ENCODE data around the gene VIM. TPM values are rescaled to one million over a fixed set of nuclear protein-coding genes. Genes with fewer than 3 reads are reported as not detected.
A peak's percentile ranks its signal among the peaks of the same experiment; 100 is the strongest.

Gene VIM
- polyA plus RNA-seq, 2 donors = 70.1 to 174 TPM

DNA sequence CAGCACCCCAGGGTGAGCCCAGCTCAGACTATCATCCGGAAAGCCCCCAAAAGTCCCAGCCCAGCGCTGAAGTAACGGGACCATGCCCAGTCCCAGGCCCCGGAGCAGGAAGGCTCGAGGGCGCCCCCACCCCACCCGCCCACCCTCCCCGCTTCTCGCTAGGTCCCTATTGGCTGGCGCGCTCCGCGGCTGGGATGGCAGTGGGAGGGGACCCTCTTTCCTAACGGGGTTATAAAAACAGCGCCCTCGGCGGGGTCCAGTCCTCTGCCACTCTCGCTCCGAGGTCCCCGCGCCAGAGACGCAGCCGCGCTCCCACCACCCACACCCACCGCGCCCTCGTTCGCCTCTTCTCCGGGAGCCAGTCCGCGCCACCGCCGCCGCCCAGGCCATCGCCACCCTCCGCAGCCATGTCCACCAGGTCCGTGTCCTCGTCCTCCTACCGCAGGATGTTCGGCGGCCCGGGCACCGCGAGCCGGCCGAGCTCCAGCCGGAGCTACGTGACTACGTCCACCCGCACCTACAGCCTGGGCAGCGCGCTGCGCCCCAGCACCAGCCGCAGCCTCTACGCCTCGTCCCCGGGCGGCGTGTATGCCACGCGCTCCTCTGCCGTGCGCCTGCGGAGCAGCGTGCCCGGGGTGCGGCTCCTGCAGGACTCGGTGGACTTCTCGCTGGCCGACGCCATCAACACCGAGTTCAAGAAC lies 1.1 kb downstream of the VIM start:
- peaks cover 0 to 5% of the 10 kb centered on the region in 2 donors for H3K36me3 ChIP-seq (ENCODE audit: control insufficient read depth in 2 of 2, insufficient read depth in 2 of 2, low read length in 1 of 2)
- peaks cover 0 to 12% of the 10 kb centered on the region in 2 donors for H3K4me1 ChIP-seq (ENCODE audit: control insufficient read depth in 2 of 2, insufficient read depth in 2 of 2, low read length in 1 of 2)
- peaks cover 0 to 6% of the 10 kb centered on the region in 2 donors for H3K9me3 ChIP-seq (ENCODE audit: control insufficient read depth in 2 of 2, insufficient read depth in 1 of 2, low read depth in 1 of 2, low read length in 1 of 2)
- peak overlapping the region; percentile 90 to 97 for H3K27ac ChIP-seq (ENCODE audit: low read depth in 2 of 2, low read length in 1 of 2)
- peaks cover 0 to 3% of the 10 kb centered on the region in 2 donors for H3K27me3 ChIP-seq (ENCODE audit: control insufficient read depth in 1 of 2, insufficient read depth in 2 of 2, low read length in 2 of 2)
- H3K4me3 ChIP-seq (ENCODE audit: low read depth in 1 of 2, low read length in 2 of 2) = peak overlapping the region; percentile 50 to 96
- 1 to 2% methylated on average over 72 of the region's 72 CpGs for WGBS, 2 donors

DNA sequence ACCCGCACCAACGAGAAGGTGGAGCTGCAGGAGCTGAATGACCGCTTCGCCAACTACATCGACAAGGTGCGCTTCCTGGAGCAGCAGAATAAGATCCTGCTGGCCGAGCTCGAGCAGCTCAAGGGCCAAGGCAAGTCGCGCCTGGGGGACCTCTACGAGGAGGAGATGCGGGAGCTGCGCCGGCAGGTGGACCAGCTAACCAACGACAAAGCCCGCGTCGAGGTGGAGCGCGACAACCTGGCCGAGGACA lies 1.6 kb downstream of the VIM start:
- Histone ChIP-seq H3K9me3 (ENCODE audit: control insufficient read depth in 2 of 2, insufficient read depth in 1 of 2, low read depth in 1 of 2, low read length in 1 of 2) (peaks cover 0 to 6% of the 10 kb centered on the region in 2 donors), H3K4me3 (ENCODE audit: low read depth in 1 of 2, low read length in 2 of 2) (peak overlapping the region; percentile 50 to 96), H3K36me3 (ENCODE audit: control insufficient read depth in 2 of 2, insufficient read depth in 2 of 2, low read length in 1 of 2) (peaks cover 0 to 9% of the 10 kb centered on the region in 2 donors), H3K27me3 (ENCODE audit: control insufficient read depth in 1 of 2, insufficient read depth in 2 of 2, low read length in 2 of 2) (peaks cover 0 to 3% of the 10 kb centered on the region in 2 donors), H3K27ac (ENCODE audit: low read depth in 2 of 2, low read length in 1 of 2) (peak overlapping the region; percentile 90 to 97), H3K4me1 (ENCODE audit: control insufficient read depth in 2 of 2, insufficient read depth in 2 of 2, low read length in 1 of 2) (peaks cover 0 to 12% of the 10 kb centered on the region in 2 donors)
- 0 to 1% methylated on average over 21 of the region's 21 CpGs for WGBS, 2 donors

DNA sequence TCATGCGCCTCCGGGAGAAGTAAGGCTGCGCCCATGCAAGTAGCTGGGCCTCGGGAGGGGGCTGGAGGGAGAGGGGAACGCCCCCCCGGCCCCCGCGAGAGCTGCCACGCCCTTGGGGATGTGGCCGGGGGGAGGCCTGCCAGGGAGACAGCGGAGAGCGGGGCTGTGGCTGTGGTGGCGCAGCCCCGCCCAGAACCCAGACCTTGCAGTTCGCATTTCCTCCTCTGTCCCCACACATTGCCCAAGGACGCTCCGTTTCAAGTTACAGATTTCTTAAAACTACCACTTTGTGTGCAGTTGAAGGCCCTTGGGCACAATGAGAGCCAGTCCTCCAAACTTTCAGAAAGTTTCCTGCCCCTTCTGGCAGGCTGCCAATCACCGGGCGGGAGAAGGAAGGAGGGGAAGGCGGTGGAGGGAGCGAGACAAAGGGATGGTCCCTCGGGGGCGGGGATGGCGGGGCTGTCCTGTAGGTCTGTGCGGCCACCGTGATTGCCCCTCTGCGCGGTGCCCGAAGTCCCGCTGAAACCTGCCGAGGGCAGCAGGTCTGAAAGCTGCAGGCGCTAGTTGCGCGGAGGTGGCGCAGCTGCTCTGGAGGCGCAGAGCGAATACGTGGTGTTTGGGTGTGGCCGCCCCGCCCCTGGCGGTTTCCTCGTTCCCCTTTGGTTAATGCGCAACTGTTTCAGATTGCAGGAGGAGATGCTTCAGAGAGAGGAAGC lies 2.1 kb downstream of the VIM start:
- Histone ChIP-seq H3K36me3 (ENCODE audit: control insufficient read depth in 2 of 2, insufficient read depth in 2 of 2, low read length in 1 of 2) (peaks cover 0 to 9% of the 10 kb centered on the region in 2 donors), H3K27me3 (ENCODE audit: control insufficient read depth in 1 of 2, insufficient read depth in 2 of 2, low read length in 2 of 2) (peaks cover 0 to 3% of the 10 kb centered on the region in 2 donors), H3K9me3 (ENCODE audit: control insufficient read depth in 2 of 2, insufficient read depth in 1 of 2, low read depth in 1 of 2, low read length in 1 of 2) (peaks cover 0 to 6% of the 10 kb centered on the region in 2 donors), H3K4me1 (ENCODE audit: control insufficient read depth in 2 of 2, insufficient read depth in 2 of 2, low read length in 1 of 2) (peaks cover 0 to 12% of the 10 kb centered on the region in 2 donors), H3K4me3 (ENCODE audit: low read depth in 1 of 2, low read length in 2 of 2) (peak overlapping the region; percentile 50 to 96), H3K27ac (ENCODE audit: low read depth in 2 of 2, low read length in 1 of 2) (peak overlapping the region; percentile 90 to 97)
- WGBS, 2 donors = 0 to 1% methylated on average over 43 of the region's 43 CpGs

DNA sequence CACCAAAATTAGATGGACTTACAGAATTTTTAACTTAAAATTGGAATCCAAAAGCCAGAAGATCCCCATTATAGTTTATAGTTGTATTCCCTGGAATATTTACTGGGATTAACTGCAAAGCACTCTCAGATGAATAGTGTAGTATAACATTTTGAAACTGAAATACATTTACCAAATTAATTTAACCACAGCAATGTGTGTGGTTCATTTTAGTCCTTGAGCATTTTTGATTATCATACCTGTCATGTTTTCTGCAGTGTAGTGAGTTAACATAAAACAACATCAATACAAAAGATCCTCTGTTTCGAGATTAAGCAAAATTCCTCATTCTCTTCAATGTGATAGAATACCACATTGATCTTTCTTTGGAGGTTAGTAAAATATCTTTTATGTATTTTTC lies 3.7 kb downstream of the VIM start:
- Histone ChIP-seq H3K36me3 (ENCODE audit: control insufficient read depth in 2 of 2, insufficient read depth in 2 of 2, low read length in 1 of 2) (peaks cover 0 to 9% of the 10 kb centered on the region in 2 donors), H3K27ac (ENCODE audit: low read depth in 2 of 2, low read length in 1 of 2) (no peak overlapping the region), H3K9me3 (ENCODE audit: control insufficient read depth in 2 of 2, insufficient read depth in 1 of 2, low read depth in 1 of 2, low read length in 1 of 2) (peaks cover 0 to 6% of the 10 kb centered on the region in 2 donors), H3K4me1 (ENCODE audit: control insufficient read depth in 2 of 2, insufficient read depth in 2 of 2, low read length in 1 of 2) (peaks cover 0 to 12% of the 10 kb centered on the region in 2 donors), H3K27me3 (ENCODE audit: control insufficient read depth in 1 of 2, insufficient read depth in 2 of 2, low read length in 2 of 2) (peaks cover 0 to 3% of the 10 kb centered on the region in 2 donors), H3K4me3 (ENCODE audit: low read depth in 1 of 2, low read length in 2 of 2) (no peak overlapping the region)
- WGBS, 2 donors = 48 to 53% methylated on average over 1 of the region's 1 CpG

DNA sequence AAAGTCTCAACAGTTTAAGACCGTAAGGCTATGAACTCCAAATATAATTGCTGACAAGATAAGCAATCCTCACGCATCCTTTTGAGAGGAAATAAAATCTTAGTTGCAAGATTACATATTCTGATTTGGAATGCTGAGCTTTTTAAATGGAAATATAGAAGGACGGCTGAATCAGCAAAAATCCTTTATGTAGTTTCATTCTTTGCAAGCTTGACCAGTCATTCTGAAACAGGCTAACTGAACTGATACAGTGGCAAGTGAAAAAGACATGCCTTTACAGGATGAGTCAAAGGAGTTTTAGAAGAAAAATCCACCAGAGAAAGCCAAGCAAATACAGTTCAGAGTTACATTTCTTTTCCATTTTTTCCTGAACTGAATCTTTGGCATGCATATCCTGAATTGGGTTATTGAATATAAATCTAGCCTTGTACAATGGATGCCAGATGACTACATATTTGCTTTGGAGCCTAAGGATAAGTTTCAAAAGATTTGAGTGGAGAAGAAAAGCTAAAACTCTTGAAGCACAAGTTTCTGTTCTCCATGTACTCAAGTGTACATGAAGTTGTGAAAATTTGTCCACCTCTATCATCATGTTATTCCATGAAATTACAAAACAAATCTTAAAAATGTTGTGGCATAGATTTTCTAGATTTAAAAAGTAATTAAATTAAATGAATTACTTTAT lies 4.4 kb downstream of the VIM start:
- H3K27ac ChIP-seq (ENCODE audit: low read depth in 2 of 2, low read length in 1 of 2) = no peak overlapping the region
- peaks cover 0 to 6% of the 10 kb centered on the region in 2 donors for H3K9me3 ChIP-seq (ENCODE audit: control insufficient read depth in 2 of 2, insufficient read depth in 1 of 2, low read depth in 1 of 2, low read length in 1 of 2)
- no peak overlapping the region for H3K4me3 ChIP-seq (ENCODE audit: low read depth in 1 of 2, low read length in 2 of 2)
- H3K27me3 ChIP-seq (ENCODE audit: control insufficient read depth in 1 of 2, insufficient read depth in 2 of 2, low read length in 2 of 2) = peaks cover 0 to 3% of the 10 kb centered on the region in 2 donors
- WGBS, 2 donors = 30 to 33% methylated on average over 3 of the region's 3 CpGs
- H3K36me3 ChIP-seq (ENCODE audit: control insufficient read depth in 2 of 2, insufficient read depth in 2 of 2, low read length in 1 of 2) = peaks cover 0 to 9% of the 10 kb centered on the region in 2 donors
- H3K4me1 ChIP-seq (ENCODE audit: control insufficient read depth in 2 of 2, insufficient read depth in 2 of 2, low read length in 1 of 2) = peaks cover 0 to 10% of the 10 kb centered on the region in 2 donors

DNA sequence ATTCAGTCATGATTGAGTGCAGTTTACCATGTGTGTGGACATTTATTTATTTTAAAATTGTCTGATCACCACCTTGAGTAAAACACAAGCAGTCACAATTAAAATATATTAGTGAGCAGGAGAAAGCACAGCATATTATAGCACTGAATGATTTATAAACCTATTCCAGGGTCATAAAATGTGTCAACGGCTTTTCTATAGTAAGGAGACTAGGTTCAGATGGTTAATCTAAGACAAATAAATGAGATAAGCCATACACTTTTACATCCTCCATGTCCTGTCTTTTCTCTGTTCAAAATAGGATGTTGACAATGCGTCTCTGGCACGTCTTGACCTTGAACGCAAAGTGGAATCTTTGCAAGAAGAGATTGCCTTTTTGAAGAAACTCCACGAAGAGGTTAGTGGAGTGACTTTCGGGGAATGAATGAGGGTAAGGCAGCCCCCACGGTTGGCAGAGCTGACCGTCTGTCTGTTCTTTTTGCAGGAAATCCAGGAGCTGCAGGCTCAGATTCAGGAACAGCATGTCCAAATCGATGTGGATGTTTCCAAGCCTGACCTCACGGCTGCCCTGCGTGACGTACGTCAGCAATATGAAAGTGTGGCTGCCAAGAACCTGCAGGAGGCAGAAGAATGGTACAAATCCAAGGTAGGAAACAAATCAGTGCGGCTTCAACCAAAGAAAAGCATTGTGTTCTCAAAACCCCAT lies 5.4 kb downstream of the VIM start:
- no peak overlapping the region for H3K4me3 ChIP-seq (ENCODE audit: low read depth in 1 of 2, low read length in 2 of 2)
- H3K27me3 ChIP-seq (ENCODE audit: control insufficient read depth in 1 of 2, insufficient read depth in 2 of 2, low read length in 2 of 2) = peaks cover 0 to 3% of the 10 kb centered on the region in 2 donors
- H3K27ac ChIP-seq (ENCODE audit: low read depth in 2 of 2, low read length in 1 of 2) = no peak overlapping the region
- H3K4me1 ChIP-seq (ENCODE audit: control insufficient read depth in 2 of 2, insufficient read depth in 2 of 2, low read length in 1 of 2) = peaks cover 0 to 10% of the 10 kb centered on the region in 2 donors
- 64 to 67% methylated on average over 14 of the region's 14 CpGs for WGBS, 2 donors
- H3K36me3 ChIP-seq (ENCODE audit: control insufficient read depth in 2 of 2, insufficient read depth in 2 of 2, low read length in 1 of 2) = peaks cover 0 to 9% of the 10 kb centered on the region in 2 donors
- peaks cover 0 to 6% of the 10 kb centered on the region in 2 donors for H3K9me3 ChIP-seq (ENCODE audit: control insufficient read depth in 2 of 2, insufficient read depth in 1 of 2, low read depth in 1 of 2, low read length in 1 of 2)

DNA sequence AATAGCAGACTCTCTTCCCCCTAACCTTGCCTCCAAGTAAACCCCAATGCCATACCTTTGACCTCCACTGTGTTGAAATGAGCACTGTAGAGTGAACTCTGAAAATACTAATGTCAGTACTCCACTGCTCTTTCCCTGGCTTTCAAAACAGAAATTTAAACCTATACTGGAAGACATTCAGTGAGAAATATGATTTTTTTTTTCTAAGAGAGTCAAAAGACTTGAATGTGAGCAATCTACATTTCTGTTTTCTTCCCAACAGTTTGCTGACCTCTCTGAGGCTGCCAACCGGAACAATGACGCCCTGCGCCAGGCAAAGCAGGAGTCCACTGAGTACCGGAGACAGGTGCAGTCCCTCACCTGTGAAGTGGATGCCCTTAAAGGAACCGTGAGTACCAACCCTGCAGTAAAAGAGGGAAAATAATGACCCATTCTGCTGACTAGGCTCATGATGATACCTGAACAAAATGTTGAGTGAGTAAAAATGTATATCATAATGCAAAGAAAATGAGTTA lies 6.4 kb downstream of the VIM start:
- Histone ChIP-seq H3K27me3 (ENCODE audit: control insufficient read depth in 1 of 2, insufficient read depth in 2 of 2, low read length in 2 of 2) (no peaks in the 10 kb centered on the region), H3K9me3 (ENCODE audit: control insufficient read depth in 2 of 2, insufficient read depth in 1 of 2, low read depth in 1 of 2, low read length in 1 of 2) (peaks cover 0 to 2% of the 10 kb centered on the region in 2 donors), H3K4me1 (ENCODE audit: control insufficient read depth in 2 of 2, insufficient read depth in 2 of 2, low read length in 1 of 2) (peaks cover 0 to 7% of the 10 kb centered on the region in 2 donors), H3K36me3 (ENCODE audit: control insufficient read depth in 2 of 2, insufficient read depth in 2 of 2, low read length in 1 of 2) (peaks cover 0 to 9% of the 10 kb centered on the region in 2 donors), H3K4me3 (ENCODE audit: low read depth in 1 of 2, low read length in 2 of 2) (no peak overlapping the region), H3K27ac (ENCODE audit: low read depth in 2 of 2, low read length in 1 of 2) (no peak overlapping the region)
- WGBS, 2 donors = 76 to 87% methylated on average over 5 of the region's 5 CpGs

DNA sequence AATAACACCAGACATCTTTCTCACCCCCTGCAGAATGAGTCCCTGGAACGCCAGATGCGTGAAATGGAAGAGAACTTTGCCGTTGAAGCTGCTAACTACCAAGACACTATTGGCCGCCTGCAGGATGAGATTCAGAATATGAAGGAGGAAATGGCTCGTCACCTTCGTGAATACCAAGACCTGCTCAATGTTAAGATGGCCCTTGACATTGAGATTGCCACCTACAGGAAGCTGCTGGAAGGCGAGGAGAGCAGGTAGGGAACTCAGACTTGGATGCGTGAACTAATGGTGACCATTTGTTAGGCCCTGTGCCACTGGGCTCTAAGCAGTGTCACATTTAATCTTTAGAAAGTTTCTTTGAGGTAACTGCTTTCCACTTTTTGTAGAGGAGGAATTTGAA lies 7.1 kb downstream of the VIM start:
- H3K4me1 ChIP-seq (ENCODE audit: control insufficient read depth in 2 of 2, insufficient read depth in 2 of 2, low read length in 1 of 2) = peaks cover 0 to 1% of the 10 kb centered on the region in 2 donors
- 68 to 72% methylated on average over 8 of the region's 8 CpGs for WGBS, 2 donors
- peaks cover 0 to 9% of the 10 kb centered on the region in 2 donors for H3K36me3 ChIP-seq (ENCODE audit: control insufficient read depth in 2 of 2, insufficient read depth in 2 of 2, low read length in 1 of 2)
- no peak overlapping the region for H3K27ac ChIP-seq (ENCODE audit: low read depth in 2 of 2, low read length in 1 of 2)
- H3K4me3 ChIP-seq (ENCODE audit: low read depth in 1 of 2, low read length in 2 of 2) = no peak overlapping the region
- H3K9me3 ChIP-seq (ENCODE audit: control insufficient read depth in 2 of 2, insufficient read depth in 1 of 2, low read depth in 1 of 2, low read length in 1 of 2) = no peaks in the 10 kb centered on the region
- H3K27me3 ChIP-seq (ENCODE audit: control insufficient read depth in 1 of 2, insufficient read depth in 2 of 2, low read length in 2 of 2) = no peaks in the 10 kb centered on the region

All from esophagus (tissue), 2 donors.